MV-4-11 (cell line): ENCODE measurements around the gene METTL15.
"Not testable (repeated sequence)": the region's sequence is repeated elsewhere in the genome, so short reads cannot be mapped to it uniquely, and the experiment has no call there.

Experiments used
- DNase-seq: peaks from one replicate; lab custom pipeline; 2025; lab: John Stamatoyannopoulos, UW

The METTL15 gene

GRCh38 chr11:28209906-28210305 is 101.7 kb downstream of the METTL15 start:
- DNase-seq: no peak

- DNase-seq: not testable (repeated sequence)
Measured at GRCh38 chr11:28222063-28222462, 113.9 kb downstream of the METTL15 start.

GRCh38 chr11:28223577-28223976 is 115.4 kb downstream of the METTL15 start:
- DNase-seq: no peak

- no peak for DNase-seq
Measured at GRCh38 chr11:28223994-28224393, 115.8 kb downstream of the METTL15 start.

GRCh38 chr11:28227460-28227859 is 119.3 kb downstream of the METTL15 start:
- no peak for DNase-seq

- no peak for DNase-seq
Measured at GRCh38 chr11:28228196-28228895, 120.2 kb downstream of the METTL15 start.

- no peak for DNase-seq
Measured at GRCh38 chr11:28231475-28231874, 123.3 kb downstream of the METTL15 start.

GRCh38 chr11:28232649-28233048 is 124.5 kb downstream of the METTL15 start:
- DNase-seq: no peak

GRCh38 chr11:28241760-28242159 is 133.6 kb downstream of the METTL15 start:
- no peak for DNase-seq

GRCh38 chr11:28242596-28242995 is 134.4 kb downstream of the METTL15 start:
- no peak for DNase-seq

- DNase-seq: no peak
Measured at GRCh38 chr11:28243061-28243460, 134.9 kb downstream of the METTL15 start.

GRCh38 chr11:28243581-28243980 is 135.4 kb downstream of the METTL15 start:
- no peak for DNase-seq

GRCh38 chr11:28245131-28245530 is 136.9 kb downstream of the METTL15 start:
- no peak for DNase-seq

GRCh38 chr11:28250192-28250591 is 142.0 kb downstream of the METTL15 start:
- DNase-seq: no peak

- no peak for DNase-seq
Measured at GRCh38 chr11:28251257-28251656, 143.1 kb downstream of the METTL15 start.

GRCh38 chr11:28257761-28258160 is 149.6 kb downstream of the METTL15 start:
- no peak for DNase-seq

- DNase-seq: no peak
Measured at GRCh38 chr11:28259177-28259843, 151.1 kb downstream of the METTL15 start.

GRCh38 chr11:28268925-28269324 is 160.7 kb downstream of the METTL15 start:
- DNase-seq: no peak

- no peak for DNase-seq
Measured at GRCh38 chr11:28269586-28269985, 161.4 kb downstream of the METTL15 start.

GRCh38 chr11:28272247-28272646 is 164.1 kb downstream of the METTL15 start:
- DNase-seq: not testable (repeated sequence)

- peak; percentile 57 for DNase-seq
Measured at GRCh38 chr11:28274216-28274615, 166.0 kb downstream of the METTL15 start.

- no peak for DNase-seq
Measured at GRCh38 chr11:28284196-28284595, 176.0 kb downstream of the METTL15 start.

- no peak for DNase-seq
Measured at GRCh38 chr11:28289444-28289843, 181.3 kb downstream of the METTL15 start.

- DNase-seq: not testable (repeated sequence)
Measured at GRCh38 chr11:28290995-28291394, 182.8 kb downstream of the METTL15 start.
